HL-60 (cell line): ENCODE data around the gene MARCHF2.

ENCODE experiments used
- GABPA ChIP-seq: IDR thresholded peaks from 2 replicates; pipeline ENCODE4 v1.6.1; 2012; ENCODE audit warnings: low read depth
- POLR2AphosphoS5 ChIP-seq: IDR thresholded peaks from 2 replicates; pipeline ENCODE4 v1.6.1; 2012; ENCODE audit warnings: low read depth
- TF ChIP-seq, protein P1 (sequence below): IDR thresholded peaks from one replicate; pipeline ENCODE4 v1.5.1; 2011; ENCODE audit warnings: low read length, control low read depth, inconsistent platforms; ENCODE audit not compliant: insufficient read depth
- TF ChIP-seq, protein P2 (sequence below): IDR thresholded peaks from 2 replicates; pipeline ENCODE4 v1.6.1; 2012; ENCODE audit warnings: low read depth; ENCODE audit not compliant: insufficient replicate concordance

DNA sequence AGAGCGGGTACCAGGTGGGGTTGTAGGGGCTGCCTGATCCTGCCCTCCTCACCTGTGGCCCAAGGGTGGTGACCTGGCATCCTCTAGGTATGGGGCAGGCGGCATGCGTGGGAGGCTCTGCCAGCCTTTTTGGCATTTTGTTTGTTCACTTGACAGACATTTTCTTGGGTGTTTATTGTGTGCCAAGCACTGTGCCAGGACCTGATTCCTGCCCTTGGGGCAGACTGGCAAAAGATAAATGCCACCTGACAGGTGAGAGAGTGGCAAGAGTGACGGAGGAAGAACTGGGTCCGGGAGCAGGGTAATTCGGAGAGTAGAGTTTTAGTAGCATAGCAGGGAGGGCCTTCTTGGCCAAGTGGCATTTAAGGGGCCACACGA is 16.9 kb upstream of the MARCHF2 start:
- TF ChIP-seq, protein P1, sequence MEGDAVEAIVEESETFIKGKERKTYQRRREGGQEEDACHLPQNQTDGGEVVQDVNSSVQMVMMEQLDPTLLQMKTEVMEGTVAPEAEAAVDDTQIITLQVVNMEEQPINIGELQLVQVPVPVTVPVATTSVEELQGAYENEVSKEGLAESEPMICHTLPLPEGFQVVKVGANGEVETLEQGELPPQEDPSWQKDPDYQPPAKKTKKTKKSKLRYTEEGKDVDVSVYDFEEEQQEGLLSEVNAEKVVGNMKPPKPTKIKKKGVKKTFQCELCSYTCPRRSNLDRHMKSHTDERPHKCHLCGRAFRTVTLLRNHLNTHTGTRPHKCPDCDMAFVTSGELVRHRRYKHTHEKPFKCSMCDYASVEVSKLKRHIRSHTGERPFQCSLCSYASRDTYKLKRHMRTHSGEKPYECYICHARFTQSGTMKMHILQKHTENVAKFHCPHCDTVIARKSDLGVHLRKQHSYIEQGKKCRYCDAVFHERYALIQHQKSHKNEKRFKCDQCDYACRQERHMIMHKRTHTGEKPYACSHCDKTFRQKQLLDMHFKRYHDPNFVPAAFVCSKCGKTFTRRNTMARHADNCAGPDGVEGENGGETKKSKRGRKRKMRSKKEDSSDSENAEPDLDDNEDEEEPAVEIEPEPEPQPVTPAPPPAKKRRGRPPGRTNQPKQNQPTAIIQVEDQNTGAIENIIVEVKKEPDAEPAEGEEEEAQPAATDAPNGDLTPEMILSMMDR: no peak
- no peak for TF ChIP-seq POLR2AphosphoS5
- TF ChIP-seq GABPA: no peak
- TF ChIP-seq, protein P2, sequence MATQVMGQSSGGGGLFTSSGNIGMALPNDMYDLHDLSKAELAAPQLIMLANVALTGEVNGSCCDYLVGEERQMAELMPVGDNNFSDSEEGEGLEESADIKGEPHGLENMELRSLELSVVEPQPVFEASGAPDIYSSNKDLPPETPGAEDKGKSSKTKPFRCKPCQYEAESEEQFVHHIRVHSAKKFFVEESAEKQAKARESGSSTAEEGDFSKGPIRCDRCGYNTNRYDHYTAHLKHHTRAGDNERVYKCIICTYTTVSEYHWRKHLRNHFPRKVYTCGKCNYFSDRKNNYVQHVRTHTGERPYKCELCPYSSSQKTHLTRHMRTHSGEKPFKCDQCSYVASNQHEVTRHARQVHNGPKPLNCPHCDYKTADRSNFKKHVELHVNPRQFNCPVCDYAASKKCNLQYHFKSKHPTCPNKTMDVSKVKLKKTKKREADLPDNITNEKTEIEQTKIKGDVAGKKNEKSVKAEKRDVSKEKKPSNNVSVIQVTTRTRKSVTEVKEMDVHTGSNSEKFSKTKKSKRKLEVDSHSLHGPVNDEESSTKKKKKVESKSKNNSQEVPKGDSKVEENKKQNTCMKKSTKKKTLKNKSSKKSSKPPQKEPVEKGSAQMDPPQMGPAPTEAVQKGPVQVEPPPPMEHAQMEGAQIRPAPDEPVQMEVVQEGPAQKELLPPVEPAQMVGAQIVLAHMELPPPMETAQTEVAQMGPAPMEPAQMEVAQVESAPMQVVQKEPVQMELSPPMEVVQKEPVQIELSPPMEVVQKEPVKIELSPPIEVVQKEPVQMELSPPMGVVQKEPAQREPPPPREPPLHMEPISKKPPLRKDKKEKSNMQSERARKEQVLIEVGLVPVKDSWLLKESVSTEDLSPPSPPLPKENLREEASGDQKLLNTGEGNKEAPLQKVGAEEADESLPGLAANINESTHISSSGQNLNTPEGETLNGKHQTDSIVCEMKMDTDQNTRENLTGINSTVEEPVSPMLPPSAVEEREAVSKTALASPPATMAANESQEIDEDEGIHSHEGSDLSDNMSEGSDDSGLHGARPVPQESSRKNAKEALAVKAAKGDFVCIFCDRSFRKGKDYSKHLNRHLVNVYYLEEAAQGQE: no peak
